HCT116 (cell line): Measurements from ENCODE around the gene ENTHD1.

Experiments
- ATF3 ChIP-seq: IDR thresholded peaks from 2 replicates; pipeline ENCODE4 v1.6.1; 2012
- CEBPB ChIP-seq: IDR thresholded peaks from 2 replicates; pipeline ENCODE4 v1.6.1; 2012; ENCODE audit warnings: low read depth
- CTCF ChIP-seq, 3 experiments: fragments of 200-600 bp in 1 of 3; sonication (generic) in 1 of 3; IDR thresholded peaks in 2 of 3; conservative IDR thresholded peaks in 1 of 3; 2 replicates each; pipeline ENCODE4 v1.5.1; 2012 to 2017; ENCODE audit warnings: low read depth in 2 of 3, low read length in 2 of 3, antibody characterized with exemption in 1 of 3, borderline replicate concordance in 1 of 3, control low read depth in 1 of 3, mild to moderate bottlenecking in 1 of 3, mixed read lengths in 1 of 3, mixed run types in 1 of 3, moderate library complexity in 1 of 3; ENCODE audit not compliant: insufficient read depth in 1 of 3
- EGR1 ChIP-seq: IDR thresholded peaks from 2 replicates; pipeline ENCODE4 v1.6.1; 2012; ENCODE audit warnings: low read depth
- EZH2 ChIP-seq: fragments of 200-600 bp; sonication (generic); IDR thresholded peaks from 2 replicates; pipeline ENCODE4 v1.6.1; 2017; ENCODE audit warnings: antibody characterized with exemption, mixed run types
- EZH2phosphoT487 ChIP-seq: fragments of 200-600 bp; IDR thresholded peaks from 2 replicates; pipeline ENCODE4 v1.6.1; 2018; ENCODE audit warnings: antibody characterized with exemption, borderline replicate concordance
- MAX ChIP-seq: IDR thresholded peaks from 2 replicates; pipeline ENCODE4 v1.6.1; 2012
- POLR2A ChIP-seq: IDR thresholded peaks from 2 replicates; pipeline ENCODE4 v1.7.0; 2011; ENCODE audit warnings: borderline replicate concordance; ENCODE audit not compliant: insufficient read depth, insufficient read length; ENCODE audit errors: extremely low read depth
- REST ChIP-seq: IDR thresholded peaks from 2 replicates; pipeline ENCODE4 v1.6.1; 2012; ENCODE audit warnings: low read depth

- no peak for TF ChIP-seq CTCF (IDR thresholded peaks at IDR 0.05 in 2 of 3, conservative IDR thresholded peaks at IDR 0.05 in 1 of 3; ENCODE audit: borderline replicate concordance in 1 of 3, insufficient read depth in 1 of 3, low read depth in 2 of 3, low read length in 2 of 3)
- TF ChIP-seq POLR2A, result no peak
- no peak for TF ChIP-seq EZH2phosphoT487
- no peak for TF ChIP-seq EGR1
- TF ChIP-seq CEBPB, result no peak
- no peak for TF ChIP-seq ATF3
- no peak for TF ChIP-seq REST
- TF ChIP-seq MAX, result no peak
- TF ChIP-seq EZH2, result no peak
These were observed 20.3 kb upstream of the ENTHD1 start for GRCh38 chr22:39913886-39914285.
